Activated CD4-positive, alpha-beta T cell treated with anti-CD3 and anti-CD28 coated beads, Interleukin-2, amount 10 ng/mL, durations not matched to agents 24 days and 14 days (primary cell): ENCODE data around the gene MAN1C1. TPM values are rescaled to one million over a fixed set of nuclear protein-coding genes. Genes with fewer than 3 reads are reported as not detected.

Source experiments
- DNase-seq: peaks from one replicate; pipeline ENCODE4 v3.0.0; 2022
- H3K27ac Mint-ChIP-seq: one replicate; pipeline ENCODE4 v1.8.0; 2022; ENCODE audit warnings: mild to moderate bottlenecking, mixed read lengths
- H3K27me3 Mint-ChIP-seq: one replicate; pipeline ENCODE4 v1.8.0; 2022; ENCODE audit warnings: mixed read lengths
- H3K36me3 Mint-ChIP-seq: one replicate; pipeline ENCODE4 v1.8.0; 2022; ENCODE audit warnings: low read depth, mild to moderate bottlenecking, mixed read lengths
- H3K4me1 Mint-ChIP-seq: one replicate; pipeline ENCODE4 v1.8.0; 2021; ENCODE audit warnings: mixed read lengths
- H3K4me3 Mint-ChIP-seq: one replicate; pipeline ENCODE4 v1.8.0; 2022; ENCODE audit warnings: mild to moderate bottlenecking, moderate library complexity, mixed read lengths
- H3K9me3 Mint-ChIP-seq: one replicate; pipeline ENCODE4 v1.8.0; 2021; ENCODE audit warnings: mixed read lengths
- intact Hi-C: fragments of 100-400 bp; cut with micrococcal nuclease; formaldehyde crosslinking; loops from one replicate; pipeline ENCODE4 v1.15.1; 2023
- total RNA-seq: library from RNA; stranded (reverse); gene quantifications from 2 replicates; pipeline ENCODE4 v1.2.3, GENCODE V29; 2022

The MAN1C1 gene
- total RNA-seq, 1 donor from 2014 or later, result 2.9 TPM

DNA sequence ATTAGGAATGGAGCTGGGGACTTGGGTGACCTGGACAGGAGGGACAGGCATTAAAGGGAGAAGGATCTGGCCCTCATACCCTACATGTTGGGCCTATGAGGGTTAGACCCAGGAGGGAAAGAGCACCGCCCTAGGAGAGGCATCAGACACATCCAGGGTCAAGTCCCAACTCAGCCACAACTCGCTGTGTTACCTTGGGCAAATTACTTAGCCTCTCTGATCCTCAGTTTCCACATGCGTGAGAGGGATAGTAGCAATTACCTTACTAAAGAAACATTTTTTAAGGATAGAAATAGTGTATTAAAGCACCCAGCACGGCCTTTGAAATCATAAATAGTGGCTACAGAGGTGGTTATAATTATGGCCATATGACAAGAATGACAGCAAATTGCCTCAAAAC is 163.3 kb downstream of the MAN1C1 start:
- H3K4me1 Mint-ChIP-seq, result peaks cover 11% of the 10 kb centered on the region
- H3K4me3 Mint-ChIP-seq, result no peak overlapping the region
- H3K9me3 Mint-ChIP-seq, result no peaks in the 10 kb centered on the region
- no peak overlapping the region for H3K27ac Mint-ChIP-seq
- no peak for DNase-seq
- peaks cover 5% of the 10 kb centered on the region for H3K36me3 Mint-ChIP-seq
- H3K27me3 Mint-ChIP-seq, result peaks cover 31% of the 10 kb centered on the region
- intact Hi-C loops, result no loop called here

DNA sequence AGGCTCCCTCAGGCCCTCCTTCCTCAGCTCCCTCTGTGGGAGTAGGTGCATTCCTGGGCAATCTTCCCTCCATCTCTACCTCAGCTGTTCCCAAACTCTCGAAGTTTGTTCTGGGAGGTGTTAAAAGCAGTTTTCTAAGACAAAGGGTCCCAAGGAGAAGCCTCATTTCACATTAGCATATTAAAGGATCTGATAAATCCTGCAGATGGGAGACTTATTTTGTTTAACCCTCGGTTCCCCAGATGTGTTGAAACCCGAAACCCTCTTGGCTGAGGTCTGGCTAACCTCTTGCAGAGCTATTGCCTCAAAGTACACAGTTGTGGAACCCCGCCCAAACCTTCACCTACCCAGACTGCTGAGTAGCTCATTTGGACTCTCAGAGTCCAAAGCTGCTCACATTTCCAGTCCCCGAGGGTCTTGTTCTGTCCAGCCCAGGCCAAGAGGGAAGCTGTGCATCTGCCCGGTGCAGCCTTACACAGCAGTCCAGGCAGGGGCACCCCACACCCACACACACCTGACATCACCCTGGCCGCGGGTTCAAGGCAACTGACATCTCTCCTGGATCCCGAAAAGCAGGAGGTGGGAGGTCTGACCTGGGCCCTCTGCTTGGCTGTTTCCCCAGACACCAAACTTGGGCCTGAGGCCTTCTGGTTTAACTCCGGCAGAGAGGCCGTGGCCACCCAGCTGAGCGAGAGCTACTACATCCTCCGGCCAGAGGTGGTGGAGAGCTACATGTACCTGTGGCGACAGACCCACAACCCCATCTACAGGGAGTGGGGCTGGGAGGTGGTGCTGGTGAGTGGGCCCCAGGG is 163.9 kb downstream of the MAN1C1 start:
- Mint-ChIP-seq H3K4me3 (no peak overlapping the region), H3K9me3 (no peaks in the 10 kb centered on the region), H3K36me3 (peaks cover 5% of the 10 kb centered on the region), H3K27ac (no peak overlapping the region), H3K4me1 (peaks cover 4% of the 10 kb centered on the region), H3K27me3 (peaks cover 27% of the 10 kb centered on the region)
- DNase-seq, result no peak
- intact Hi-C loops, result no loop called here

DNA sequence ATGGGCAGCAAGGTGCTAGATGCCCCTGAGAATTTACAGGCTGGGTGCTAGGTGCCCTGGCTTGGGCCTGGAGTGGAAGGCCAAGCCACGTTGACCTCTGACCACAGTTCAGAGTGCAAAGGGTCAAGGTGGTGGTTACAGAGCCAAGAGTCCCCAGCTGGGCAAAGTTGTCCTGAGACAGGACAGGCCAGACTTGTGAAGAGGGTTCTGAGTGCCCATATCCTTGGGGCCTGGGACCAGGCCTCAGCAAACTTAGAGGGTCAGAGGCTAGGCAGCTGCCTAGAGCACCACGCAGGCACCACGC is 164.5 kb downstream of the MAN1C1 start:
- no peak for DNase-seq
- peaks cover 28% of the 10 kb centered on the region for H3K27me3 Mint-ChIP-seq
- H3K9me3 Mint-ChIP-seq, result no peaks in the 10 kb centered on the region
- H3K36me3 Mint-ChIP-seq, result peaks cover 5% of the 10 kb centered on the region
- intact Hi-C loops, result no loop called here
- H3K27ac Mint-ChIP-seq, result no peak overlapping the region
- H3K4me3 Mint-ChIP-seq, result no peak overlapping the region
- H3K4me1 Mint-ChIP-seq, result peaks cover under 1% of the 10 kb centered on the region

DNA sequence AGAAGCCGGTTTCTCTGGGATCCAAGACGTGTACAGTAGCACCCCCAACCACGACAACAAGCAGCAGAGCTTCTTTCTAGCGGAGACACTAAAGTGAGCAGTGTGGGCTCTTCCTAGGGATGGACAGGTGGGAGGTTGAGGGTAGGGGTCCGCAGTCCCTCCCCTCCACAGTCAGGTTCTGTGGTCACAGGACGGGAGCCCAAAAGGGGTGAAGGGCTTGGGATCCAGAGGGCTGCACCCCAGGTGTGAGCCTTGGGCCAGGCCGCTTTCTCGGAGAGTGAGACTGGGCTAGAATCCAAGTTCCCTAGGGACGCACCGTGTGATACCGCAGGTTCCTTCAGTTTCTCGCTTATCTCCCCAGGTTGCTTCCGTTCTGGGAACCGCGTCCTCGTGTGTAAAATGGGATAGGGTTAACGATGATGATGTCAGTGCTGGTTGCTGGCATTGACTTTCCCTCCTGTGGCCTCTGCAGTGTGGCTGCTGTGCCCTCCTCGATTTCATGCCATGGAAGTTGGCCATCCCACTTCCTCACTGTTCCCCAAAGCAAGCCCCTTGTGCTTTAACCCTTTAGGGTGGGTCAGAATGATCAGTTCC is 166.1 kb downstream of the MAN1C1 start:
- H3K36me3 Mint-ChIP-seq, result peaks cover 5% of the 10 kb centered on the region
- H3K27ac Mint-ChIP-seq, result no peak overlapping the region
- H3K4me1 Mint-ChIP-seq, result no peaks in the 10 kb centered on the region

DNA sequence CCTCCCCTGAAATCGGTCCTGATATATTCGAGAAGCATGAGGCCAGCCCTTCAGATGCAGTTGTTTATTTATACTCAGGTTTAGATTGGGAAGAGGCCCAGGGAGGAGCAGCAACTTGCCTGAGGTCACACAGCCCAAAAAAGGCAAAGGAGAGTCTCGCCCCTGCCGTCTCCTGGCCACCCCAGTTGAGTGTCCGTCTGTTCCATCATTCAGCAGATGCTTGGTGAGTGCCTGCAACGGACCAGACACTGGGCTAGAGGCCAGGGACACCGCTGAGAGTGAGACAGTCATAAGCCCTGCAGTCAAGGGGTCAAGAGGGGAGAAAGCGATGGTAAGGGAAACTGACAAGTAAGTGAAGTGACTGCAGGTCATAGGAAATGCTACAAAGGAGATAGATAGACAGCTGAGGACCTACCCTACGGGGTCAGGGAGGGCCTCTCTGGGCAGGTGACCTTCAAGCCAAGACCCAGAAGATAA is 168.0 kb downstream of the MAN1C1 start:
- no peaks in the 10 kb centered on the region for H3K9me3 Mint-ChIP-seq
- intact Hi-C loops, result no loop called here

More for the DNA sequence above, 166.1 kb downstream of the MAN1C1 start:
- peaks cover 22% of the 10 kb centered on the region for H3K27me3 Mint-ChIP-seq
- no peak for DNase-seq
- H3K9me3 Mint-ChIP-seq, result no peaks in the 10 kb centered on the region
- no peak overlapping the region for H3K4me3 Mint-ChIP-seq
- intact Hi-C loops, result no loop called here

DNA sequence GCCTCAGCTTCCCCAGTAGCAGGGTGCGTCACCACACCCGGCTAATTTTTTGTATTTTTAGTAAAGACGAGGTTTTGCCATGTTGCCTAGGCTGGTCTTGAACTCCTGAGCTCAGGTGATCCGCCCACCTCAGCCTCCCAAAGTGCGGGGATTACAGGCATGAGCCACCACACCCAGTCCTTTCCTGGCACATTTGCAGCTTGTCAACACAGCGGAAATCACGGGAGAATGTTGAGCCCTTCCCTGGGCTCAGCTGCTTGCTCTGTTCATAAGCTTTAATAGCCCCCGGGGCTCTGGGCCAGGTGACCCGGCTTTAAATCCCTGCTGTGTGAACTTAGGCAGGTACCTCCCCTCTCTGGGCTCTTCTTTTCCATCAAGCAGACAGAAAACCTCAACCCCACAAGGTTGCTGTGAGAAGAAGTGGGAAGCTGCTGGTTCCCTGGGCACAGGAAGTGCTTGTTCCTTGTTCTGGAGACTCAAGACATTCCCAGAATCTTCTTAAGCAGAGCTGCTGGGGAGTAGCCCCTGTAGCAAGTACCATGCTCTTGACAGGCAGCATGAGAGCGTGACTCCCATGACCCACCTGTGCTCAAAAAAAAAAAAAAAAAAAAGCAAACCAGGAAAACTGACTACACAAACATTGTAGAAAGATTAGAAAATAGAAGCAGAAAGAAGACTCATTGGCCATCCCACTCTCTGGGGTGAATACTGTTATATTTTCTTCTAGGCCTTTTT is 168.9 kb downstream of the MAN1C1 start:
- intact Hi-C loops, result no loop called here
- Mint-ChIP-seq H3K4me1 (no peaks in the 10 kb centered on the region), H3K36me3 (peaks cover 5% of the 10 kb centered on the region), H3K27me3 (peaks cover 14% of the 10 kb centered on the region), H3K27ac (no peak overlapping the region), H3K9me3 (no peaks in the 10 kb centered on the region), H3K4me3 (no peak overlapping the region)
- DNase-seq, result no peak

More for the DNA sequence above, 168.0 kb downstream of the MAN1C1 start:
- Mint-ChIP-seq H3K4me3 (no peak overlapping the region), H3K27ac (no peak overlapping the region), H3K4me1 (no peaks in the 10 kb centered on the region), H3K27me3 (peaks cover 16% of the 10 kb centered on the region), H3K36me3 (peaks cover 5% of the 10 kb centered on the region)
- DNase-seq, result no peak

DNA sequence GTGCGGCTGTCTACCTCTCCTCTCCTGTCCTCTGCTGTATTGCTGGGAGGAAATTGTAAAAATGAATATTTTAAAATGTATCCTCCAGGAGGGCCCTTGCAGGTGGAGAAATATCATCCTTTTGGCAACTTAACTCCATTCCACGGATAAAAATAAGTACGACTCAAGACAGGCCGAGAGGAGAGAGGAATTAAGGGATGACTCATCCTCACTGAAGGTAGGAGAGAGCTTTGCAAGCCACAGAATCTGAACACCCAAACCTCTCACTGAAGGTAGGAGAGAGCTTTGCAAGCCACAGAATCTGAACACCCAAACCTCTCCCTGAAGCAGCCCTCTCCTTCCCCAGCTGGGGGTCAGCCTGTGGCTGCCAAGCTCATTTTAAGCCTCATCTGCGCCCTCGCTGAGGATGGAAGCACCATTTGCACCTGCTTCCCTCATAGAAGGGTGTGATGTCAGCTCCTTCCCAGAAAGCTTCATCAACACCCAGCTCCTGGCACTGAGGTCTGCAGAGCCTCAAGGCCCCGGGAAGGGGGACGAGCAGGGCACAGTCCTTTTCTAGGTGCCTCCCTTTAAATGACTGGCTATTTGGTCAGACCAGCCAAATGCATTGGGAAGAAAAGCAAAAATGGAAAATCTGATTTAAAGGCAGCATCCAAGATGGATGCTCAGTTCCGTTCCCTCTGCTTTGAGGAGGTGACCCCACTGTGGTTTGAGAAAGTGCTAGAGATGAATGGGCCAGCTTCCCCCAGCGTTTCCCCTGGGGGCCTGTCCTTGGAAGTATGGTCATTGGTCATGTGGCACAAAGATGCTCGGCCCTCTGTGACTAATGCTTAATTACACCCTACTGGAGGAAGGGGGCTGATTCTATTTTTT is 170.5 kb downstream of the MAN1C1 start:
- Mint-ChIP-seq H3K9me3 (no peaks in the 10 kb centered on the region), H3K27ac (no peak overlapping the region)
- intact Hi-C loops, result no loop called here

DNA sequence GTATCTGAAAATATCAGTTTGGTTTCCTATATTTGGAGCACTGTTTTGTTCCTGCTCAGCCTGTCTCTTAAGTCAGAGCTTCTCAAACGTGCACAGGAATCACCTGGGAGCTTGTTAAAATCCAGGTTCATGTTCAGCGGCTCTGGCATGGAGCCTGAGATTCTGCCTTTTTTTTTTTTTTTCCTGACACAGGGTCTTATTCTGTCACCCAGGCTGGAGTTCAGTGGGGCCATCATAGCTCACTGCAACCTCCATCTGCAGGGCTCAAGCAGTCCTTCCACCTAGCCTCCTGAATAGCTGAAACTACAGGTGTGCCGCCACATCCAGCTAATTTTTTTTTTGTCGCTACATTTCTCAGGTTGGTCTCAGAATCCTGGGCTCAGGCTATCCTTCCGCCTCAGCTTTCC is 171.2 kb downstream of the MAN1C1 start:
- H3K4me1 Mint-ChIP-seq, result no peaks in the 10 kb centered on the region
- no peak for DNase-seq
- no peaks in the 10 kb centered on the region for H3K9me3 Mint-ChIP-seq

More for the DNA sequence above, 170.5 kb downstream of the MAN1C1 start:
- Mint-ChIP-seq H3K27me3 (peaks cover 20% of the 10 kb centered on the region), H3K4me1 (no peaks in the 10 kb centered on the region), H3K4me3 (no peak overlapping the region), H3K36me3 (peaks cover 5% of the 10 kb centered on the region)
- no peak for DNase-seq

DNA sequence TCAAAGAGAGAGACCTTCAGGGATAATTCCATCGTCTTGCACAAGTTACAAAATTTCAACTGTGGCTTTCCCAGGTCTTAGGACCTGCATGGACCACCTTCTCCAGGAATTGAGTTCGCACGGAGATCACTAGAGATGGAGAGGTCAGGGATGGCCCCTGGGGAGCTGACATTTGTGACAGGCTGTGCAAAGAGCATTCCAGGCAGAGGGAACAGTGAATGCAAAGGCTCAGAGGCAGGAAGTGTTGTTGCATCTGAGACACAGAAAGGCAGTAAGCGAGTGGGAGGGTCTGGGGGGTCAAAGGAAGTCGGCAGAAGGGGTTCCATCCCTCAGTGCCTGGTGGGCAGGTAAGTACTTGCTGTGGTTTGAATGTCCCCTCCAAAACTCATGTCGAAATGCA is 173.9 kb downstream of the MAN1C1 start:
- H3K27me3 Mint-ChIP-seq, result peaks cover 25% of the 10 kb centered on the region
- DNase-seq, result no peak
- no peak overlapping the region for H3K4me3 Mint-ChIP-seq
- H3K27ac Mint-ChIP-seq, result no peak overlapping the region
- no peaks in the 10 kb centered on the region for H3K4me1 Mint-ChIP-seq
- intact Hi-C loops, result no loop called here
- no peaks in the 10 kb centered on the region for H3K36me3 Mint-ChIP-seq
- no peaks in the 10 kb centered on the region for H3K9me3 Mint-ChIP-seq

More for the DNA sequence above, 171.2 kb downstream of the MAN1C1 start:
- Mint-ChIP-seq H3K27me3 (peaks cover 20% of the 10 kb centered on the region), H3K4me3 (no peak overlapping the region), H3K27ac (no peak overlapping the region), H3K36me3 (peaks cover 5% of the 10 kb centered on the region)
- intact Hi-C loops, result no loop called here

DNA sequence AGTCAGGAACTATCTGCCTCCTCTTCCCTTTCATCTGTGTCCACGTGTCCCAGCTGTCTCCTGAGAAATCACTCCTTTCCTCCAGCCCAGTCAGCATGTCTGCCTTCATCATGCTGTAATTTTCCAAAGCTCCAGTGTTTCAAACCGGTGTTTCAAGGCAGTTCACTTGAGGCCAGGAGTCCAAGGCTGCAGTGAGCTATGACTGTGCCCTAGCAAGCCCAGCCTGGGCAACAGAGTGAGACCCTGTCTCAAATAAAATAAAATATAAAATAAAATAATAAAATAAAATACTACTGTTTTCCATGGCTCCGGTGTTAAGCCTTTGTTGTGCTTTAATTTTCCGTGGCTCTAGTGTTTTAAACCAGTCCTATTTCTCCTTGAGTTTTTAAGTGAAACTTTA is 175.5 kb downstream of the MAN1C1 start:
- Mint-ChIP-seq H3K4me3 (no peak overlapping the region), H3K36me3 (no peaks in the 10 kb centered on the region)
- no peak for DNase-seq

DNA sequence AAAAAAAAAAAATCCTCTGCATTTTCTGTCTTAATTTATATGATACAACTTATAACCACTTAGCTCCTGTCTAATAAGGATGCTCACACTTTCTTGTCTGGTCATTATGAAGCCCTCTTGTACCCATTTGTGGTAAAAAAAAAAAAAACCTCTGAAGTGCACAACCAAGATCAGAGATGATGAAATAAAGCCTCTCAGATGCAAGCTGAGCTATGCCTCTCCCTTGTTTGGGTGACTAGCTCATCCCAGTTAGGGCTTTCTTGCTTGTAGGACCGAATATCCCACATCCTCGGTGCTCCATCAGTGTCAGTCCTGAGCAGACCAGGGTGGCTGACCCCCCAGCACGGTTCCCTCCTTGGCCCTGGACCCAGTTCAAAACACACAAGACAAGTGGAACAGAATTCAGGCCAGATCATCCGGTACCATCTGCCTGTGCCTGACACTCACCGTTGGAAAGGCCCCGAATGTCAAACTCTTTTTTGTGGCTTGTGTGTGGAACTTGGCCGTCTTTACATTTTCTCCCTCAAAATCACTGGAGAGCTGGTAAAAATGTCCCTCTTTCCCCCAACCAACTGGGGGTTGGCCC is 177.1 kb downstream of the MAN1C1 start:
- Mint-ChIP-seq H3K4me3 (no peak overlapping the region), H3K4me1 (peaks cover 19% of the 10 kb centered on the region), H3K9me3 (no peaks in the 10 kb centered on the region), H3K27ac (no peak overlapping the region), H3K36me3 (no peaks in the 10 kb centered on the region), H3K27me3 (peaks cover 29% of the 10 kb centered on the region)
- DNase-seq, result no peak
- intact Hi-C loops, result loop anchor here (2.0 kb wide), 1 partner anchor 19 kb away; no protein-coding TSS in a partner anchor

More for the DNA sequence above, 175.5 kb downstream of the MAN1C1 start:
- H3K9me3 Mint-ChIP-seq, result no peaks in the 10 kb centered on the region
- peaks cover 29% of the 10 kb centered on the region for H3K27me3 Mint-ChIP-seq
- H3K27ac Mint-ChIP-seq, result no peak overlapping the region
- intact Hi-C loops, result no loop called here
- H3K4me1 Mint-ChIP-seq, result peaks cover 13% of the 10 kb centered on the region

DNA sequence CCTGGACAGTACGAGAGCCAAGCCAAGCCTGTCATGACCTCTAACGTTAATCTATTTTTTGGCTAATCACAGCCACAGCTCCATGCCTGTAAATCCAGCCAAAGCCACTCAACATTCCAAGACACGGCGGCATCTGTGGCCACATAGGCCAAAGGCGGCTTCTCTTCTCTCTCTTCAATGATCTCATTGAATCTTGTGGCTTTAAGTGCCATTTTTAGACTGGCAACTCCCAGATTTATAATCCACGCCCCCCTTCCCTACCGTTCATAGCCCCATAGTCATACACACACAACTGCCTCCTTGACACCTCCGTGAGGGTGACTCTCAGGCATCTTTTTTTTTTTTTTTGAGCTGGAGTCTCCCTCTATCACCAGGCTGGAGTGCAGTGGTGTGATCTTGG is 177.7 kb downstream of the MAN1C1 start:
- no peak overlapping the region for H3K4me3 Mint-ChIP-seq
- peaks cover 29% of the 10 kb centered on the region for H3K27me3 Mint-ChIP-seq
- H3K9me3 Mint-ChIP-seq, result no peaks in the 10 kb centered on the region
- intact Hi-C loops, result loop anchor here (2.0 kb wide), 1 partner anchor 20 kb away; no protein-coding TSS in a partner anchor
- DNase-seq, result no peak
- no peak overlapping the region for H3K27ac Mint-ChIP-seq
- peaks cover 19% of the 10 kb centered on the region for H3K4me1 Mint-ChIP-seq
- no peaks in the 10 kb centered on the region for H3K36me3 Mint-ChIP-seq

DNA sequence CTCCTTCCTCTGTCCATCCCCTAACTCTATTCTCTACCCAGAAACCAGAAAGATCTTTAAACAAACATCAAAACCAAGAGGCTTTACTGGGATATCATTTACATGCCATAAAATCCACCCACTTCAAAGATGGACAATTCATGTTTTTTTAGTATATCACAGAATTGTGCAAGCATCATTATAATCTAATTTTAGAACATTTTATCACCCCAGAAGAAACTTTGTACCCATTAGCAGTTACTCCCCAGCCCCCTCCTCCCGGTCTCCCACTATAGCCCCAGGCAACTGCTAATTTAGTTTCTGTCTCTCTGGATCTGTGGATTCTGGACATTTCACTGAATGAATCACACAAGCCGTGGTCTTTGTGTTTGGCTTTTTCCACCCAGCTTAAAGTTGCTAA is 178.6 kb downstream of the MAN1C1 start:
- peaks cover 19% of the 10 kb centered on the region for H3K4me1 Mint-ChIP-seq
- H3K27ac Mint-ChIP-seq, result no peak overlapping the region
- peaks cover 29% of the 10 kb centered on the region for H3K27me3 Mint-ChIP-seq

More for the DNA sequence above, 178.6 kb downstream of the MAN1C1 start:
- H3K9me3 Mint-ChIP-seq, result no peaks in the 10 kb centered on the region
- no peak overlapping the region for H3K4me3 Mint-ChIP-seq
- intact Hi-C loops, result loop anchor here (2.0 to 5.0 kb wide), 2 partner anchors 20 to 118 kb away; no protein-coding TSS in a partner anchor
- no peak for DNase-seq
- no peaks in the 10 kb centered on the region for H3K36me3 Mint-ChIP-seq
